IPS-NIHi11 (cell line): ENCODE results near the gene CLTCL1.
A peak's percentile ranks its signal among the peaks of the same experiment; 100 is the strongest.
"Not testable (repeated sequence)": the region's sequence is repeated elsewhere in the genome, so short reads cannot be mapped to it uniquely, and the experiment has no call there.

Source experiments
- DNase-seq: peaks from one replicate; pipeline ENCODE4 v3.0.0; 2012; ENCODE audit warnings: mixed read lengths, low spot score

CLTCL1 gene

DNA sequence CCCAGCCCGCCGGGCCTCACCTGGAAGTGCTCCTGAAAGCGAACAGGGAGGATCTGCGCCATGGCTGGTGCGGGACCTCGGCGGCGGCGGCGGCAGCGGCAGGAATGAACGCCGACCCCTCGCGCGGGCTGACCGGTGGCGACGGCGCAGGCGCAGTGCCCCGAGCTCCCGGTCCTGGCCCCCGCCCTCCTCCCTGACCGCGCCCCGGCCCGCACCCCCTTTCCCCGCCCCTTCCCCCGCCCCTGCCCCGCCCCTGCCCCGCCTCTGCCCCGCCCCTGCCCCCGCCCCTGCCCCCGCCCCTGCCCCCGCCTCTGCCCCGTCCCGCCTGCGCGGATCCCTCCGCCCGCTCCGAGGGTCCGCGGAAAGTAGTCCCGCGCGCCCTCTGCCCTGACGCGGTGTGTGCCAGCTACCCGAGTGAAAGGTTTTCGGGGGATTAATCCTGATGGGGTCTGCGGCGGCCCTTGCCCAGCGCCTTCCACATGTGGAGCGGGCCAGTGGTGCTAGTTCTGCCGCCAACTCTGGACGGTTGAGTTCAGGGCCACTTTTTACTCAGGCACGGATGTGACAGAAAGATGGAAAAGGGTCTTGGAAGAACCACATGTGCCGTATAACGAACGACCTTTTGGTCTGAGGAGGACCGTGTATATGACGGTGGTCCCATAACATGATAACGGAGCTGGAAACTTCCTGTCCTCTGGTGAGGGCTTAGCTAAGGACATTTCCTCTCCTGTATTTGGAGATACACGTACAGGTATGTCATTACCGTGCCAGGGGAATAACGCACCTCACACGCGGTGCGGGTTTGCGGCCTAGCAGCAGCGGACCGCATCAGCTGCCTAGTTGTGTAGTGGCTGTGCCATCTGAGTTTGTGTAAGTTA, at the start of gene CLTCL1:
TSS of gene CLTCL1 (minus strand) at position 140 of the 878 bp plus-strand sequence. CDS start at position 62, 78 bp downstream.
- DNase-seq: peak; percentile 99

DNA sequence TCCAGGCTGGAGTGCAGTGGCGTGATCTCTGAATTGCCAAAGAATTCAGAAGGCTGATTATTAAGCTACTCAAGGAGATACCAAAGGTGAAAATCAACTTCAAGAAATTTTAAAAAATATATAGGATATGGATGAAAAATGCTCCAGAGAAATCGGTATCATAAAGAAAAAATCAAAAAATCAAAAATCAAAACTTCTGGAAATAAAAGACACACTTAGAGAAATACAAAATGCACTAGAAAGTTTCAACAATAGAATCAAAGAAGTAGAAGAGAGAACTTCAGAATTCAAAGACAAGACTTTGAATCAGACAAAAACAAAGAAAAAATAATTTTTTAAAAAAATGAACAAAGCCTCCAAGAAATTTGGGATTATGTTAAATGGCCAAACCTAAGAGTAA, 45.6 kb upstream of the CLTCL1 start:
- no peak for DNase-seq

DNA sequence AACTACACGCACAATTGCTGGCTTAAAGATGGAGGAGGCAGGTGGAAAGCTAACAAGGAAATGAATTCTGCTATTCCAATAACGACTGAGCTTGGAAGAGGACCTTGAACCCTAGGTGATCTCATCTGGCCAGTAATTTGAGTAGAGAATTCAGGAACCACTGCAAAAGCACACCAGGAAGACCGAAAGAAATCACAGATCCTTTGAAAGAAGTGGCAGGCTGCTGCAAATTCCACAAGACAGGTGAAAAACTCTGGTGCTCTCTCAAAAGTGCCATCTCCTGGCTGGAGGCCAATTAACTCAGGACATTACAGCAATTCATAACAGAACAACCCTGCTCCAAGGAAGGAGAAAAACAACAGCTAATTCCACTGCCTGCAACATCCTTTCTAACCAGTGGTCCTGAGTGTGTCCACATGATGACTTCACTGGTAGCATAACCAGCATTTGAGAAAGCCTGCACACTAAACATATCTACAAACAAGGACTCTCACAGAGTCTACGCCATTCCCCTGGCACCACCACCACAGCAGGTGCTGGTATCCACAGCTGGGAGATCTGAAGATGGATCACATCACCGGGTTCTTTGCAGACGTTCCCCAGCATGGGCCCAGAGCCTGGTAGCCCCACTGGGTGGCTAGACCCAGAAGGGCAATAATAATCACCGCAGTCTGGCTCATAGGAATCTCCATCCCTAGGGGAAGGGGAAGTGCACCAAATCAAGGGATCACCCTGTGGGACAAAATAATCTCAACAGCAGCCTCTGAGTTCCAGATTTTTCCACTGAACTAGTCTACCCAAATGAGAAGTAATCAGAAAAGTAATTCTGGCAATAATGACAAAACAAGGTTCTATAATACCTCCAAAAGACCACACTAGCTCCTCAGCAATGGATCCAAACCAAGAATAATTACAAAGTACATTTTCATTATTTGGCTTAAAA, 44.9 kb upstream of the CLTCL1 start:
- DNase-seq: no peak

DNA sequence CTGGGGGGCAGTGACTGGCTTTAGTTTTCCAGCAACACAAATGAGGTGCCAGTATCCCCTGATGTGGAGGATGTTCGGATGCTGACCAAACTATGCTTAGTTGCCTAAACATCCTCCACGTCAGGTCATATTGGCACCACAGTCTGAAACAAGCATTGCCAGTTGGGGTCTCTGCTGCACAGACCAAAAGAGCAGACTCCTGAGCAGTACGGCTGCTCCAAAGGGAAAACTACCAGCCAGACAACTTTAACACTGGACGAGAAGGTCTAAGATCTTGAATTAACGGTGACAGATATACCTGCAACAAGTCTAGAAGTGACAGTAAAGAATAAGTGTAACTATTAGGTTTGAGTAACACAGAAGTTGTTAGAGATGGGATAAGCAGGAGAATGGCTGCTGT, 40.5 kb upstream of the CLTCL1 start:
- DNase-seq: no peak

DNA sequence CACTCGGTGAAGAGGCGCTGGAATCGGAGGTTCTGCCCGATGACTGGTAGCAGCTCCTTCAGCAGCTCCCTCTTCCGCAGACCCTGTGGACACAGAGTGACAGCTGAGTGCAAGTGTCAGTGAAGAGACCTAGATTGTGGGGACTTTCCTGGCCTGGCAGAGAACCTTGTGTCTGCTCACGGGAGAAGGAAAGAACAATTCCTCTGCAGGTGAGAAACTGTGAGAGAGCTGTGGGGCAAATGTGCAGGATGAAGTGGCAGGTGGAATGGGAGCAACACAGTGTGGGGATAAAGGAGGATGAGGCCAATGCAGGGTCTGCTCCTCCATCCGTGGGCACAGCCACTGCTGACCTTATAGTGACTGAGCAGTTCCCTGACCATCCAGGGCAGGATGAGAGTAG, 40.0 kb upstream of the CLTCL1 start:
- no peak for DNase-seq

DNA sequence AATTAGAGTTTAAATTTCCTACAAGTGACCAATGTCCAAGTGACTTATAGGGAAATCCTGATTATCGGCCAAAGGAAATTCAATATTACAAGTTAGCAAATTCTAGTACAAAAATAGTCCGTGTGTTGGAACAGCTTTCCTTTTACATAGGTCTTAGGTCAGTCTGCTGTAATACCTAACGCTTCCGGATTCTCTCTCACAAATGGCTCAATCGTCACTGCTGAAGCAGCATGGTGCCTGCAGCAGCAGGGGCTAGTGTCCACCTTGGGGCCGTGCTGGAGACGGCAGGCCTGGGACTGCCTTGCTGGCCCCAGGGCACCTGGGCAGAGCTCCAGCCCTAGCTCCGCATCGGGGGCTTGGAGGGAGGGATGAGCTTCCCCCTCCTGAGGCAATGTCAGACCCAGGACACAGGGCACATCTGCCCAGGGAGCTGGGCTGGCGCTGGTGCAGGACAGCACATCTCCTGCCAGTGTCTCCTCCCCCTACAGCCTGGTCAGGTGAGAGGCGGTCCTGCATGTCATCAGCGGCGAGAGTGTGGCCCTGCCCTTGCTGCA, 39.4 kb upstream of the CLTCL1 start:
- no peak for DNase-seq

DNA sequence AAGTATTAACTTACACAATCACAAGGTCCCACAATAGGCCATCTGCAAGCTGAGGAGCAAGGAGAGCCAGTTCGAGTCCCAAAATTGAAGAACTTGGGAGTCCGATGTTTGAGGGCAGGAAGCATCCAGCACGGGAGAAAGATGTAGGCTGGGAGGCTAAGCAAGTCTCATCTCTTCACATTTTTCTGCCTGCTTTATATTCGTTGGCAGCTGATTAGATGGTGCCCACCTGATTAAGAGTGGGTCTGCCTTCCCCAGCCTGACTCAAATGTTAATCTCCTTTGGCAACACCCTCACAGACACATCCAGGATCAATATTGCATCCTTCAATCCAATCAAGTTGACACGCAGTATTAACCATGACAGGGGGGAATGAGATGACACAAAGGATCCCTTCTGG, 38.7 kb upstream of the CLTCL1 start:
- not testable (repeated sequence) for DNase-seq

DNA sequence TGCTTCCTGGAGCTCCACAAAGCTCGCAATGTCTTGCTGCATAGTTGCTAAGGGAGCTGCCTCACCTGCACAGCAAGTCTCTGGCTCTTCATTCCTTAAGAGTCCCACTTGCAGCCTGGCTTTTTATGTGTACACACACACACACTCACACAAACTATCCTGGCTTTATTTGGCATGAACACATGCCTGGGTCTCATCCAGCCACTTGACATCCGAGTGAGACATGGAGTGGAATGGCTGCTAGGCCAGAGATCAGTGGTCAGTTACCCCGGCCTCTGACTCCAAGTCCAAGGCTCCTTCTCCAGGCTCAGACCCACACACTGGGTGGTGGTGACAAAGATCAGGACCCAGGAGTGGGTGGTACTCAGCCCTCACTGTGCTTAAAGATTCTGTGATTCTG, 37.9 kb upstream of the CLTCL1 start:
- DNase-seq: no peak

DNA sequence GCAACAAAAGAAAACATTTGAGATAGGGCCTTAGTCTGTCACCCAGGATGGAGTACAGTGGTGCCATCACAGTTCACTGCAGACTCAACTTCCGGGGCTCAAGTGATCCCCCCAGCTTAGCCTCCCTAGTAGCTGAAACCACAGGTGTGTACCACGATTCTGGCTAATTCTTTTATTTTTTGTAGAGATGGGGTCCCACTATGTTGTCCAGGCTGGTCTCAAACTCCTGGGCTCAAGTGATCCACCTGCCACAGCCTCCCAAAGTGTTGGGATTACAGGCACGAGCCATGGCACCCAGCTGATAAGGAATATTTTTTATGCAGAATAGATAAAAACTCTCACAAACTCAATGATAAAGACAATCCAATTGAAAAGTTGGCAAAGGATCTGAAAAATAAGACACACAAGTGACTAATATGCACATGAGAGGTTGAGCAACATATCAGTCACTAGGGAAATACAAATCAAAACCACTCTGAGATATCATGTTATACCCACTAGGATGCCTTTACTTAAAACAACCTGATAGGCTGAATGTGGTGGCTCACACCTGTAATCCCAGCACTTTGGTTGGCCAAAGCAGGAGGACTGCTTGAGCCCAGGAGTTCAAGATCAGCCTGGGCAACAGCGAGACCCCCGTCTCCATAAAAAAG, 33.9 kb upstream of the CLTCL1 start:
- no peak for DNase-seq

DNA sequence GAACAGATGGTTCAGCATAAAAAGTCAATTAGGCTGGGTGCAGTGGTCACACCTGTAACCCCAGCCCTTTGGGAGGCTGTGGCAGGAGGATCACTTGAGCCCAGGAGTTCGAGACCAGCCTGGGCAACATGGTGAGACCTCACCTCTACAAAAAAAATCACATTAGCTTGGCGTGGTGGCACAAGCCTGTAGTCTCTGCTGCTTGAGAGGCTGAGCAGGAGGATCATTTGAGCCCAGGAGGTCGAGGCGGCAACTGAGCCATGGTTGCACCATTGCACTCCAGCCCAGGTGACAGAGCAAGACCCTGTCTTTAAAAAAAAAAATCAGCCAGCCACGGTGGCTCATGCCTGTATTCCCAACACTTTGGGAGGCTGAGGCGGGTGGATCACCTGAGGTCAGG, 31.9 kb upstream of the CLTCL1 start:
- not testable (repeated sequence) for DNase-seq

DNA sequence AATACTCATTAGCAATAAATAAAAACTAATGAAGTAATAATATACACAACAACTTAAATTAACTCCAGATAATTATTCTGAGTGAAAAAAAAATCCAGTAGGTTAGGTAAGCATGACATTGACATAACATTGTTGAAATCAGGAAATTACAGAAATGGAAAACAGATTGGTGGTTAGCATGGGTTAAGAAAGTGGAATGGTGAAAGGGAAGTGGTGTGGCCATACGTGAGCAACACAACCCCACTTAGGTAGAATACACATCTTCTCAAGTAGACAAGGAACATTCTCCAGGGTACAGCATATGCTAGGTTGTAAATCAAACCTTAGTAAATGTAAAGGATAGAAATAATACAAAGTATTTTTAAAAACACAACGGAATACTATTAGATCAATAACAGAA, 30.2 kb upstream of the CLTCL1 start:
- no peak for DNase-seq

DNA sequence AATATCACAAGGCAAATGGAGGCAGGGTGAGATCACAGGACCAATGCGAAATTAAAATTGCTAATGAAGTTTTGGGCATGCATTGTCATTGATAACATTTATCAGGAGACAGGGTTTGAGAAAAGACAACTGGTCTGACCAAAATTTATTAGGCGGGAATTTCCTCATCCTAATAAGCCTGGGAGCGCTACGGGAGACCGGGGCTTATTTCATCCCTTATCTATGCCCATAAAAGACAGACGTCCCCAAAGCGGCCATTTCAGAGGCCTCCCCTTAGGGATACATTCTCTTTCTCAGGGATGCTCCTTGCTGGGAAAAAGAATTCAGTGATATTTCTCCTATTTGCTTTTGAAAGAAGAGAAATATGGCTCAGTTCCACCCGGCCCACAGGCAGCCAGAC, 28.6 kb upstream of the CLTCL1 start:
- DNase-seq: not testable (repeated sequence)

DNA sequence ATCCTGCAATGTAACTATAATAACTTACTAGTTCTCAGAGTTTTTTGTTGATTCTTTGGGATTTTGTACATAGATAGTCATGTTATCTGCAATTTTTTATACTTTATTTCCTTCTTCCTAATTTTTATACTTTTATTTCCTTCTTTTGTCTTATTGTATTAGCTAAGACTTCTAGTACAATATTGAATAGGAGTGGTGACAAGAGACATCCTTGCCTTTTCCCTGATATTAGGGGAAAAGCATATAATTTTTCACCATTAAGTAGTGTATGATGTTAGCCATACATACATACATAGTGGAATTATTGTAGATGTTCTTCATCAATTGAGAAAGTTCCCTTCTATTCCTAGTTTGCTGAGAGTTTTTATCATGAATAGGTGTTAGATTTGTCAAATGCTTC, 27.8 kb upstream of the CLTCL1 start:
- no peak for DNase-seq

DNA sequence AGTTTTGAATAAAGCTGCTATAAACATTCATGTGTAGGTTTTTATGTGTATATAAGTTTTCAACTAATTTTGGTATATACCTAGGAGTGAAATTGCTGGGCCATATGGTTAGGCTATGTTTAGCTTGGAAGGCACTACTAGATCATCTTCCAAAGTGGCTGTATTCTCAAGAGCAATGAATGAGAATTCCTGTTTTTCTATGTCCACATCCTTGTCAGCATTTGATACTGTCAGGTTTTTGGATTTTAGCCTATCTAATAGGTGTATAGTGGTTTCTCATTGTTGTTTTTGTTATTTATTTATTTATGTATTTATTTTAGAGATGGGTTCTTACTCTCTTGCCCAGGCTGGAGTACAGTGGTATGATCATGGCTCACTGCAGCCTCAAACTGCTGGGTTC, 26.3 kb upstream of the CLTCL1 start:
- no peak for DNase-seq

DNA sequence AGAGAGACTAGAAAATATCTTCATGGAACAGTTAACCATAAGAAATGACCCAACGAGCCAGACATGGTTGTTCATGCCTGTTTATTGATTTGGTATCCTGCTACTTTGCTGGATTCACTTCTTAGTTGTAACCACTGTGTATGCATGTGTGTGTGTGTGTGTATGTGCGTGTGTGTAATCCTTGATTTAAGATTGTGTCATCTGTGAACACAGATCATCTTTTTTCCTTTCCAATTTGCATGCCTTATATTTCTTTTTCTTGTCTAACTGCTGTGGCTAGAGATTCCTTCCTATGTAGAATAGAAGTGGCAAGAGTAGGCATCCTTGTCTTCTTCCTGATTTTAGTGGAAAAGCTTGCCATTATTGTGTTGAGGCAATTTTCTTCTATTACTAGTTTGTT, 16.4 kb upstream of the CLTCL1 start:
- no peak for DNase-seq

DNA sequence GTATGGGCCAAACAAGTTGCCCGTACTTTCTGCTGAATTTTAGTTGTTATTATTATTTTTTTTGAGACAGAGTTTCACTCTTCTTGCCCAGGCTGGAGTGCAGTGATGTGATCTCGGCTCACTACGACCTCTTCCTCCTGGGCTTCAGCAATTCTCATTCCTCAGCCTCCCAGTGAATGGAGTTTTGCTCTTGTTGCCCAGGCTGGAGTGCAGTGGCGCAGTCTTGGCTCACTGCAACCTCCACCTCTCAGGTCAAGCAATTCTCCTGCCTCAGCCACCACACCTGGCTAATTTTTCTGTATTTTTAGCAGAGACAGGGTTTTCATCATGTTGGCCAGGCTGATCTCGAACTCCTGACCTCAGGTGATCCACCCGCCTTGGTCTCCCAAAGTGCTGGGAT, 15.0 kb upstream of the CLTCL1 start:
- DNase-seq: not testable (repeated sequence)

DNA sequence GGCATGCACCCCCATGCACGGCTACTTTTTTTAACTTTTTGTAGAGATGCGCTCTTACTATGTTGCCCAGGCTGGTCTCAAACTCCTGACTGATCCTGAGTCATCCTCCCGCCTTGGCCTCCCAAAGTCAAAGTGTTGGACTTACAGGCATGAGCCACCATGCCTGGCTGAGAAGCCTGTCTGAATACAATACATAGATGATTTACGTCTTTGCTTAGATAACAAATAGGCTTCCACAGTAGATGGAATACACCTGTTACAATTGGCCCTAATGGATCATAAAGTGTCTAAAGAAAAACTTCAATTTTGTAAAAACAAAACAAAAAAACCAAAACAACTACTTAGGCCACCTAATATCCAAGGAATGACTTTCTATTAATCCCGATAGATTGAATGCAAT, 13.0 kb upstream of the CLTCL1 start:
- DNase-seq: no peak

DNA sequence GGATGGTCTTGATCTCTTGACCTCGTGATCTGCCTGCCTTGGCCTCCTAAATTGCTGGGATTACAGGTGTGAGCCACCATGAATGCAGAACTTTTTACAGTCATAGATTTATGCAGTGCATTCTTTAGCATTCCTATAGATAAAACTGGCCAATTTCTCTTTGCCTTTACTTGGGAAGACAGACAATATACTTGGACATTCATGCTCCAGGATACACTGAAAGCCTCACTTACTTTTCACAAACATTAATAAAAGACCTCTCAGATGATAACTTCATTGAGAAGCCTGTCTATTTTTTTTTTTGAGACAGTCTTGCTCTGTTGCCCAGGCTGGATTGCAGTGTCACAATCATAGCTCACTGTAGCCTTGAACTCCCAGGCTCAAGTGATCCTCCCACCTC, 12.3 kb upstream of the CLTCL1 start:
- DNase-seq: no peak

DNA sequence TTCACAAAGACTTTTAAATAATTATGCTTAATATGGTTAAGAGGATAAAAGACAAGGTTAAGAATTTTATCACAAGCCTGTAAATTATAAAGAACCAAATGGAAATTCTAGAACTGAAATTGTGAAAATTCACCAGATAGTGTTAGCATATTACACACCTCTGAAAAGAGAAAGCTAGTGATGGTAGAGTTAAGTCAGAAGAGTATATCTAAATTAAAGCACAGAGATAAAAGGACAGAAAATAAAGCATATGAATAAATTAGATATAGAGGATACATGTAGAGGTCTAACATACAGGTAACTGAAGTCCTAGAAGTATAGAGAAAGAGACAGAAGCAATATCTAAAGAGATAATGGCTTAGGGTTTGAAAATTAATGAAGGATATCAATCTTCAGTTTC, 4.2 kb upstream of the CLTCL1 start:
- DNase-seq: no peak

DNA sequence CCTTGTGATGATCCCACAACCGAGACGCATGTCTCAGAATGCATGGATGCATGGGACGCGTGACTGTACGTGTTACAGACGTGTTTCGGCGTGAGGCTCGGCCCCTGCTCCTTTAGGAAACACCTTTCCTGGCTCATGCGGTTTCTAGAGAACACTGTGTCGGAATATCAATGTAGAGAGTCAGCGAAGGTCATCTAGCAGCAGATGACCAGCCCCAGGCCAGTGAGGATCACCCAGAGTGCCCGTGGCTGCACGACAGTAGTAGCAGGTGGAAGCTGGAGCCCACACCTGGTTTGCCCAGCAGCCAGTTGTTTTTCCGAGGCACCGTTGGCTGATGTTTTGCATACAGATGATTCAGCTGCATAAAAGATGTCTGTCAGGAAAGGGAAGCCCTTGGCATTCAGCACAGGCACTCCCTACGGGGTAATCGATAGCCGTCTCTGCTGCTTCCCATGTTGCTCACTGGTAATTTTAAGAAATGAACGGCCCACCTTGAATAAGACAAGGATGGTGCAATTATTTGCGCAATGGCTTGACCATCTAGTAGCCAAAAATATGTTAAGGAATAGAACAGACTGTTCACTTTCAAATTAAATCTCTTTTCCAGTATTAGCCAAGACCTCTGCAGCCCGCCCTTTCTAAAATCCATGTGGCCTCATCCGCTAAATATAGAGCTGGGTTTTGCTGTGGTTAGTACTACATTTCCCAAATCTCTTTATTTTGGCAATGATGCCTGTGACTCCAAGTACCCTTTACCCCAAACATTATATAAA, 1.1 kb upstream of the CLTCL1 start:
- no peak for DNase-seq

DNA sequence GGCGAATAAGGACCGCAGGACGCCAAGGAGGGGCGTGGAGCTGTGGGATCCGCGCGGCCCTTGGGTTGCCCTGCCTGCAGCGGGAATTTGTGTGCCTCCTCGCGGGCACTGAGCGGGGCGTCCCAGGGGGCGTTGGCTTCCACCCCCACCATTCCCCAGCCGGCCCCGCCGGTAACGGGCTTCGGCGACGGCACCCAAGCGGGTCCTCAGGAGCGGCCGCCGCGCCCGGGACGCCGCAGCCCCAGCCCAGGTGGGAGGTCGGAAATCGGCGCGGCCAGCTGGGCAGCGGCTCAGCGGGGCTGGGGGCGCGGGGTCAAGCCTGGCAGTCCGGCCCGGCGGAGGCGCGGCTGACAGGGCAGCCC, 320 bp downstream of the CLTCL1 start:
- peak; percentile 51 for DNase-seq
